NB4 (cell line): ENCODE results near the gene TBX6.

Experiments
- MYC ChIP-seq: IDR thresholded peaks from 2 replicates; pipeline ENCODE4 v1.6.1; 2011; ENCODE audit warnings: low read depth, low read length
- POLR2A ChIP-seq: IDR thresholded peaks from 2 replicates; pipeline ENCODE4 v1.6.1; 2011; ENCODE audit warnings: mild to moderate bottlenecking; ENCODE audit not compliant: insufficient read length; ENCODE audit errors: extremely low read depth
- TF ChIP-seq, protein P1 (sequence below): IDR thresholded peaks from one replicate; pipeline ENCODE4 v1.5.1; 2012; ENCODE audit warnings: low read depth, low read length

DNA sequence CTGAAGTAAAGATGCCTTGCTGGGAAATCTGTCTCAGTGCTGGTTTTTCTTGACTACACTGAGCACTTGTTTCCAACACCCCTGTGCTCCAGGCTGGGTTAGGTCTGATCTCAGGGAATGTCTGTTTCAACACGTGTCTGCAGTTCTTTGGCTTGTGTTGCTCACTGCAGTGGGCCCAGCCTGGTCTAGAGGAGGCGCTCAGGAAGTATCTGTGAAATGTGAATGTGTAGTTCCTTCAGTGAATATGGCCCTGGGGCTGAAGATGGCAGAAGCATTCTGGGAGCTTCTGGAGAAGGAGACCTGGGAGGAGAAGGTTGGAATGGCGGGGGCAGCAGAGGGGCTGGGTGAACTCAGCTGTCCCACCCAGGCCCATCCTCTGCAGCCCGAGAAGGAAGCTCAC lies 12.4 kb upstream of the TBX6 start:
- TF ChIP-seq MYC (no peak), POLR2A (no peak)
- TF ChIP-seq, protein P1, sequence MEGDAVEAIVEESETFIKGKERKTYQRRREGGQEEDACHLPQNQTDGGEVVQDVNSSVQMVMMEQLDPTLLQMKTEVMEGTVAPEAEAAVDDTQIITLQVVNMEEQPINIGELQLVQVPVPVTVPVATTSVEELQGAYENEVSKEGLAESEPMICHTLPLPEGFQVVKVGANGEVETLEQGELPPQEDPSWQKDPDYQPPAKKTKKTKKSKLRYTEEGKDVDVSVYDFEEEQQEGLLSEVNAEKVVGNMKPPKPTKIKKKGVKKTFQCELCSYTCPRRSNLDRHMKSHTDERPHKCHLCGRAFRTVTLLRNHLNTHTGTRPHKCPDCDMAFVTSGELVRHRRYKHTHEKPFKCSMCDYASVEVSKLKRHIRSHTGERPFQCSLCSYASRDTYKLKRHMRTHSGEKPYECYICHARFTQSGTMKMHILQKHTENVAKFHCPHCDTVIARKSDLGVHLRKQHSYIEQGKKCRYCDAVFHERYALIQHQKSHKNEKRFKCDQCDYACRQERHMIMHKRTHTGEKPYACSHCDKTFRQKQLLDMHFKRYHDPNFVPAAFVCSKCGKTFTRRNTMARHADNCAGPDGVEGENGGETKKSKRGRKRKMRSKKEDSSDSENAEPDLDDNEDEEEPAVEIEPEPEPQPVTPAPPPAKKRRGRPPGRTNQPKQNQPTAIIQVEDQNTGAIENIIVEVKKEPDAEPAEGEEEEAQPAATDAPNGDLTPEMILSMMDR, result no peak
